Epithelial cell of proximal tubule (primary cell): ENCODE data around the gene LACTBL1. TPM values are rescaled to one million over a fixed set of nuclear protein-coding genes. Genes with fewer than 3 reads are reported as not detected.

Experiments
- DNase-seq: peaks from one replicate; pipeline ENCODE4 v3.0.0-alpha.2; 2011; ENCODE audit warnings: low read depth
- H3K4me3 ChIP-seq: 2 replicates; pipeline ENCODE4 v1.5.1; 2011; ENCODE audit warnings: low read depth, mild to moderate bottlenecking, low read length
- CTCF ChIP-seq: conservative IDR thresholded peaks from 2 replicates; pipeline ENCODE4 v1.5.1; 2012; ENCODE audit warnings: low read depth, mild to moderate bottlenecking, low read length
- total RNA-seq: library from RNA; depleted of rRNA; stranded (reverse); fragments of >200 nt; gene quantifications from 2 replicates; pipeline ENCODE4 v1.2.3, GENCODE V29; 2015

LACTBL1 gene
- total RNA-seq, 1 donor from 2014 or later, result not detected

GRCh38 chr1:22914633-22915217 lies 57.9 kb downstream of the LACTBL1 start:
- TF ChIP-seq CTCF, result no peak
- H3K4me3 ChIP-seq, result no peak overlapping the region
- no peak for DNase-seq

GRCh38 chr1:22914156-22914555 lies 58.5 kb downstream of the LACTBL1 start:
- no peak for TF ChIP-seq CTCF
- H3K4me3 ChIP-seq, result no peak overlapping the region
- no peak for DNase-seq

- no peak for TF ChIP-seq CTCF
- DNase-seq, result no peak
- H3K4me3 ChIP-seq, result no peak overlapping the region
Observed at GRCh38 chr1:22913421-22914141, 59.1 kb downstream of the LACTBL1 start.

GRCh38 chr1:22912311-22912710 lies 60.4 kb downstream of the LACTBL1 start:
- DNase-seq, result no peak
- no peak overlapping the region for H3K4me3 ChIP-seq
- TF ChIP-seq CTCF, result no peak

GRCh38 chr1:22910986-22911651 lies 61.5 kb downstream of the LACTBL1 start:
- H3K4me3 ChIP-seq, result no peak overlapping the region
- TF ChIP-seq CTCF, result no peak
- DNase-seq, result no peak

- TF ChIP-seq CTCF, result no peak
- H3K4me3 ChIP-seq, result no peak overlapping the region
- no peak for DNase-seq
Observed at GRCh38 chr1:22910286-22910685, 62.4 kb downstream of the LACTBL1 start.
